Upper lobe of left lung (tissue), 4 donors: ENCODE measurements around the gene NBPF6.
"Not testable (repeated sequence)": the region's sequence is repeated elsewhere in the genome, so short reads cannot be mapped to it uniquely, and the experiment has no call there.

Experiments used
- EP300 ChIP-seq, 4 donors: sonication (generic); formaldehyde crosslinking; IDR thresholded peaks; one replicate each; pipeline ENCODE4 v1.5.1; 2017; ENCODE audit warnings: antibody characterized with exemption in 4 of 4, control low read depth in 2 of 4
- POLR2A ChIP-seq, 4 donors: fragments of 450-650 bp; IDR thresholded peaks; one replicate each; pipeline ENCODE4 v1.5.1; 2016 to 2017; ENCODE audit warnings: antibody characterized with exemption in 4 of 4, mild to moderate bottlenecking in 2 of 4
- POLR2AphosphoS5 ChIP-seq, 2 donors: sonication (generic); formaldehyde crosslinking; IDR thresholded peaks; one replicate each; pipeline ENCODE4 v1.5.1; 2017; ENCODE audit warnings: antibody characterized with exemption in 2 of 2
- TF ChIP-seq, protein P1 (sequence below), 6 experiments: fragments of 450-650 bp in 4 of 6; fragments of 200-600 bp in 2 of 6; sonication (generic) in 2 of 6; IDR thresholded peaks; one replicate each; pipeline ENCODE4 v1.5.1; 2016 to 2019; ENCODE audit warnings: antibody characterized with exemption in 6 of 6

- TF ChIP-seq, protein P1, sequence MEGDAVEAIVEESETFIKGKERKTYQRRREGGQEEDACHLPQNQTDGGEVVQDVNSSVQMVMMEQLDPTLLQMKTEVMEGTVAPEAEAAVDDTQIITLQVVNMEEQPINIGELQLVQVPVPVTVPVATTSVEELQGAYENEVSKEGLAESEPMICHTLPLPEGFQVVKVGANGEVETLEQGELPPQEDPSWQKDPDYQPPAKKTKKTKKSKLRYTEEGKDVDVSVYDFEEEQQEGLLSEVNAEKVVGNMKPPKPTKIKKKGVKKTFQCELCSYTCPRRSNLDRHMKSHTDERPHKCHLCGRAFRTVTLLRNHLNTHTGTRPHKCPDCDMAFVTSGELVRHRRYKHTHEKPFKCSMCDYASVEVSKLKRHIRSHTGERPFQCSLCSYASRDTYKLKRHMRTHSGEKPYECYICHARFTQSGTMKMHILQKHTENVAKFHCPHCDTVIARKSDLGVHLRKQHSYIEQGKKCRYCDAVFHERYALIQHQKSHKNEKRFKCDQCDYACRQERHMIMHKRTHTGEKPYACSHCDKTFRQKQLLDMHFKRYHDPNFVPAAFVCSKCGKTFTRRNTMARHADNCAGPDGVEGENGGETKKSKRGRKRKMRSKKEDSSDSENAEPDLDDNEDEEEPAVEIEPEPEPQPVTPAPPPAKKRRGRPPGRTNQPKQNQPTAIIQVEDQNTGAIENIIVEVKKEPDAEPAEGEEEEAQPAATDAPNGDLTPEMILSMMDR (IDR thresholded peaks at IDR 0.05) = not testable (repeated sequence)
- not testable (repeated sequence) for TF ChIP-seq POLR2AphosphoS5, EP300, POLR2A (IDR thresholded peaks at IDR 0.05)
Observed at GRCh38 chr1:108432002-108432401, 18.1 kb upstream of the NBPF6 start.
